GM21619 (cell line): ENCODE measurements around the gene PDE11A.
"Not testable (repeated sequence)": the region's sequence is repeated elsewhere in the genome, so short reads cannot be mapped to it uniquely, and the experiment has no call there.

Source experiments
- ATAC-seq: cut with Tn5 transposase; IDR thresholded peaks from one replicate; pipeline ENCODE4 v1.9.1; 2021; ENCODE audit not compliant: unreplicated experiment

PDE11A gene

DNA sequence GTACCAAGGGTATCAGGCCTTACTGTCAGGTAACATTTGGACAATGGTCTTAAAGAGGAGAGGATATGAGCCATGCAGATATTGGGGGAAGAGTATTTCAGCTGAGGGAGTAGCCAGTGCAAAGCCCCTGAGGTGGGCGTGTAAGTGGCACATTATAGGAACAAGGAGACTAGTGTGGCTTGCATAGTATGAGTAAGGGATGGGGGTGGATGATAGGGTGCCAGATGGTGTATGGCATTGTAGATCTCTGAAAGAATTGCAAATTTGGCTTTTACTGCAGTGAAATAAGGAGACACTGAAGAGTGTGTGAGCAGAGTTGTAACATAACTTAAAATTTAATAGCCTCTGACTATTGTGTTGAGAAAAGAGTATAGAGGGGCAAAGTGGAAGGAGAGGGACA lies 244.0 kb downstream of the PDE11A start:
- no peak for ATAC-seq

DNA sequence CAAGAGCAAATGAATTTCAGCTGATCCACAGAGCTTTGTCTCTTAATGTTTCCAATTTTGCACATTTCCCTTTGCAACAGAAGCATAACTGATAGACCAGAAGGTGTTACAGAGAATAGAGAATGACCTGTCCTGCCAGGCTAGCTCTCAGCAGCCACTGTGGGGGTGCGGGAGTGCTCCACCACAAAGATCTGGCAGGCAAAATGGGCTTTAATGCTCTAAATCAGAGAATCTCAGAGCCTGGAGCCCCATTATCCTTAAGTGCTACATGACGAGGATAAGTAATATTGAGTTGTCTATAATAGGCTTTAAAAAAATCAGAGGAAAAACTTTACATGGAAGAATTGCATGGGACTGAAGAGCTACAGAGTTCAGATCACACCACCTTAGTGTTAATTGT lies 245.7 kb downstream of the PDE11A start:
- ATAC-seq: no peak

DNA sequence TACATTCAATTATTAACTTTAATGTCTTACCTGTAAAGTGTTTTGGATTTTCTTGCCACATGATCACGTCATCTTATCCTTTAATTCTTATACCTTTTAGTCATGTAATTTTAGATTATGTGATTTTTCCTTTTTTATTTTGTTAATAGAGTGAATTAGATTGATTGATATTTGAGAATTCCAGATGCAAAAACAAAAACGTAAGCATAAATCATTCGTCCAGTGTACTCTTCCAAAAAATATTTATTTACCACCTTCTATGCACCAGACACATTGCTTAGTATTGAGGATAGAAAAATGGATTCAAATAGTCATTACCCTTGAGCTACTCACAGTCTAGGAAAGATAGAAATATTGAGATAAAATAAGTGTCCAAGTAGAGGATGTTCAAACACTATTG lies 249.6 kb downstream of the PDE11A start:
- ATAC-seq: no peak

DNA sequence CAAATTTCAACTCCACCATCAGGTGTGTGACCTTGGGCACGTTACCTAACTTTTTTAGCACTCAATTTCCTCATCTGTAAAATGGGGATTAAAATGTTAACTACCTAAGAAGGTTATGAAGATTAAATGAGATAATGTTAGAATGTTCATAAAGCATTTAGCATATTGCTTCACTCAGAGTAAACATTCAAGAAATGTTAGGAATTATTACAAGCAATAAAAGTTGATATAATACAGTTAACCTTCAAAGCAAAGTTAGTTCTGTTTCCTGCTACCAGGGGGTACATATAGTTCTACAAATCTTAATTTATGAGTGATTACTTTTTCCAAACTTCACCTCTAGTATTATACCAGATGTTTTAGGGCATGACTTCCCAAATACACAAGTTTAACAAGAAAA lies 254.2 kb downstream of the PDE11A start:
- no peak for ATAC-seq

DNA sequence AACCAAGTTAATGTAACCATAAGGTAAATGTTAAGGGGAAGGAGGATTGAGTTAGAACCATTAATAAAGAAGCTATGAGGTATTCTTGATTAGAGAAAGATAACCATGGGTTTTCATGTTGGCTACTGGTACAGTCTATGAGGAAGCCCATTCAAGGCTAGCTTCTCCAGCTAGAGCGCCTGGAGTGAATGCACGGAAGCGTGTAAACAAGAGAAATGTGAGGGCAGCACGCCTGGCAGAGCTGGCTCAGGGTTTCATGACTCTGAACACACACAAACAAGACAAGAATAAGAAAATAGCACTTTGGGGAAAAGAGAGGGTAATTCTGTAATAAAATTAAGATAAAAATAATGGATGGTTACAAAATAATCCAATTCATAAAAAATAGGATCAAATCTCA lies 255.3 kb downstream of the PDE11A start:
- no peak for ATAC-seq

DNA sequence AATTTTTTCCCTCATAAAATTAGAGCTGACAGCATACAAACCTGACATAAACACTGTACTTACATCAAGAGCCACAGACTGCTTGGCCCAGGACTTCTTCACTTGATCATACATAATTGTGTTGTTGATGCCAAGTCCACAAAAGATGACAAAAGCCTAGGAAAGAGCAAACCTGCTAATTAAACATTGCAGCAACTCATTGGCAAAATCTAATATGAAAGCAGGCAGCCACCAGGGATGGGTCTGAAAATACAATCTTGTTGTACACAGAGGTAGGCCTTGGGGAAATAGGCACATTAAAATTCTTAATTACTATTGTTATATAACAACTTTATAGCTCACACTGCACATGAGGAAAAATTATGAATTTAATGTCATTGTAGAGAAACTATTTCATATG lies 255.8 kb downstream of the PDE11A start:
- no peak for ATAC-seq

DNA sequence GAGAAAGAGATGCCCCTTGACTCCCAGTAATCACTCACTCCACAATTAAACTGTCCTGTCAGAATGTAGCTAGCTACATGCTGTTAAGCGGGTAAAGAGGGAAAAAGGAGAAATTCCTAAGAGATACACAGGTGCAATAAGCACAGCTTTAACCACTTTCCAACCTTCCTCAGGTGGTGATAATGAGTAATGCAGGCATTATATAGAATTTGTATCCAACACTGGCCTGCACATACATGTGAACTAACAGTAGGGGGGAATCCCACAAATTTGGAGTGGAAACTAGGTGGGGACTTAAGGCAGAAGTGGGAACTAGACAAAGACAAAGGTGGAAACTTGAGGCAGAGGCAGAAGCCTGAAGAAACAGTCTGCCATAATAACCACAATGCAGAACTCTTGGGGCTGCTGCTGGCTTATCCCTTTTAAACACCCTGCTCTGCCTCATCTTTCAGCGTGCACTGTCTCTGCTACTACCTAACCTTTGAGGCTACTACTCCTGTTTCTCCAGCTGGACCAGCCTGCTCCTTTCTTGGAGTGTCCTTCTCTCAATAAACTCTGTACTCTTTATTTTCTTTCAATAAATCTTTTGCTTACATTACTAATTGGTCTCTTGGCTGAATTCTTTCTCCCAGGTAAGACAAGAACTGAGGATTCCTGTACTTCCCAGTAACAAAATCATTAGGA lies 259.7 kb downstream of the PDE11A start:
- no peak for ATAC-seq

DNA sequence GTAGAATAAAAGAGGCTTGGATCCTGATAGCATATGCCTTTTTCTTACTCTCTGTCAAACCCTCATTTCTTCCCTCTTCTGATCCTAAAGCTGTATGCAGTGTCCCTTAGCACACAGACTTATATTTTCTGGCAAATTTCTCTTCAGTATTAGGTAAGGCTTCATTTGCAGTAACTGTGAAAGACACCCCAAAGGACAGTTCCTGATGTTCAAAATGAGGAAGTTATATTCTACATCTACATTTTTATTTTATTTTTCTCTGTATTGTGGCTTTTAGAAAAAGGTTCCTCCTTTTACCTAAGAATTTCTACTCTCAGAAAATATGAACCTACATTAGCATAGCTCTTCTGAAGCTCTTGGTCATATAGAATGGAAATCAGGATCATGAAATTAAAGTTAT lies 261.7 kb downstream of the PDE11A start:
- ATAC-seq: no peak

DNA sequence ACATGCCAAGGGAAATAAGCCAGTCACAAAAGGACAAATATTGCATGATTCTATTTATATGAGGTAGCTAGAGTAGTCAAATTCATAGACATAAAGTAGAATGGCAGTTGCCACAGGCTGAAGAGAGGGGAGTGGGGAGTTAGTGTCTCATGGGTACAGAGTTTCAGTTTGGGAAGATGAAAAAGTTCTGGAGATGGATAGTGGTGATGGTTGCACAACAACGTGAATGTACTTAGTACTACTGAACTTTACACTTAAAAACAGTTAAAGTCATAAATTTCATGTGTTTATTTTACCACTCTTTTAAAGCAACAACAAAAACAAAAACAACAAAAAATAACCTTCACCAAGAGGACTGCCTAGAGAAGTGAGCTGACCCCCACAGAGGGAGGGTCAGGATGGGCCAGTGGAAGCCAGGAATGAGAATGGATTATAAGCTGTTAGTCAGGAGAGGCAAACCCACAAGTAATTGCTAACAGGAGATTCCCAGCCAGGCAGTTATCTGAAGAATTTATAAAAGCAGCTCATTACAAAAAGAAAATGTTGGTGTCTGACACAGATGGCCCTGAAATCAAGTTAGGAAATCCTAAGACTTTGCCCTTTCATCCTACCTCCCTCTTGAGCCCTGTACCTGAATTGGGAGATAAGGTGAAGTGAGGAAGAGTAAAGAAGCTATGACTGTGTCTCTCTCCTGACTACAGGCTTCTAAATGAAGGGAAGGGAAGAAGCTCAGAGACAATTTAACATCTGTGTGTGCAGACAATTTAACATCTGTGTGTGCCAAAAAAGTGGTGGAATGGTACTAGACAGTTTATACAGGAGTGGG lies 263.4 kb downstream of the PDE11A start:
- no peak for ATAC-seq

DNA sequence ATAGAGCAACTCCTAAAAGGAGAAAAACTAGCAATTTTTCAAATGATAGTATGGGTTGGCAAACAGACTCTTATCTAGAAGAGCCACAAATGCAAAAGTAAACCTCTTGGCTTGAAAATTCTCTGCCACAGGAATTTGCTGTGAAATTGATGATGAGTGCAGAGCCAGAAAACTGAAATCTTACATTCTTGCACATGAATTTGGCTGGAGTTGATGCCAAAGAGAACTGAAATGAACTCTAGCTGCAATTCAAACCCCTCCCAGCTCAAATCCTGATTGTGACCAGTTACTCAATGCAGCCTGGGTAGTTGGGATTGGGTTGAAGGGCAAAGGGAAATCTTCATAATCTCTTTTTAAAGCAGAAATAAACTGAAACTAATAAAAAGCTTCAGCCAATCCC lies 266.6 kb downstream of the PDE11A start:
- no peak for ATAC-seq

DNA sequence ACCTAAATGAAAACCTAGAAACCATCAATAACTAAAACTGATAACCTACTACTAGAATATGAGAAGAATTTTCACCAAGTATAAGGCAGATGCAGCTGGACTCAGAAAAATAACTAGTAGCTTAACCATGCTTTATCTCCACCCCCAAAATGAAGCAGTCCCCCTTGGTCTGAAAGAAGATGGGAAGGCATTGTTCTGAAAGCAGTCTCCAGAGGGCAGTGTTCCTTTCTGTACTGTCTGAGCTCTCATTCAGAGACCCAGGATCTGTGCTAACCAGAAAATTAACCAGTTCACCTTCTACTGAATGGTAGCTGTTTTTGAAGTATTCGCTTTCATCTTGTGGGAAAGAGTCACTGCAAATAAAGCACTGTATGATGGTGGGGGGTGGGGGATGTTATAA lies 273.0 kb downstream of the PDE11A start:
- ATAC-seq: no peak

DNA sequence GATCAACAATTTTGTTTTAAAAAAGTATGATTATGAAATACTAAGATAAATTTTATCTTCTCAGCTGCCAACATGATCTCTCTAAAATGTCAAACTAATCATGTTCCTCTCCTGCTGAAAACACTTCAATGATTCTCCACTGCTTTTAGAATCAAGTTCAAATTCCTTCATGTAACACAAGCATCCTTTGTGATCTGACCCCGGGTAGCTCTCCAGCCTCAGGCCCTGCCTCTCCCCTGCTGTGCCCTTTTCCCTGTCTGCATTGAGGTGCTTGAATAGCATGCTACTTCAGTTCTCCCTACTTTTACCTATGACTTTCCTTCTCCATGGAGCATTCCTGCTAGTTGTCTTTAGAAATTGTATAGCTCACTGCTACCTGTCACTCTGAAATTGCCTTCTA lies 274.8 kb downstream of the PDE11A start:
- ATAC-seq: no peak

DNA sequence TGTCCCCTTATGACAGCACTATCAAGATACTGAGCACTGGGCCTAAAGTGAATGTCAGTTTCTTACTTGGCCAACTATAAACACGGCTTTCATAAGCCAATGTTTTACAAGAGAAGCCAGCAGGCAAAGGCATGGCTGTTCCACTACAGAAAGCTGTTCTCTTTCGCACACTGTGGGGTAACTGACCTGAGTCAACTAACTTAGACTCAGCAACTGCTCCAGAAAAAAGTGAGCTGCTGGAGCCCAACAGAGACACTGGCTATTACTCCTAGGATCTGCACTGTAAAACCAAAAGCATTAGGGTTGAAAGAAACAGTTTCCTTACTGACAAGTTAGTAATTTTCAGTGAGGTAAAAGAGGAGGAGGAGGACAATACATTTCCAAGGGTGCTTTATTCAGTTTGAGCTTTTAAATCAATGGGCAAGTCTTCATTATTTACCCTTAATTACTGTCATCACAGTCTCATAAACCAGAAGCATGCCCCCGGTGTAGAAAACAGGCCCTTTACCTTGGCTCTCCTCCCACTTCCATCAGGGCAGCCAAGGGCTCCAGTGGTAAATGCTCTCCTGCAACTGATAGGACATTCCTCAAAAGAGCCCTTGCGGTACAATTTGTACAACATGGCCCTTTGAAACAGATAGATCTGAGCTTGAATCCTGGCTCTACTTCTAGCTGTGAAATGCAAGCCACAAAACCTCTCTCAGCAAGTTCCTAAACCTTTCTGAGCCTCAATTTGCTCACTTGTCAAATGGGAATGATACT lies 275.7 kb downstream of the PDE11A start:
- no peak for ATAC-seq

DNA sequence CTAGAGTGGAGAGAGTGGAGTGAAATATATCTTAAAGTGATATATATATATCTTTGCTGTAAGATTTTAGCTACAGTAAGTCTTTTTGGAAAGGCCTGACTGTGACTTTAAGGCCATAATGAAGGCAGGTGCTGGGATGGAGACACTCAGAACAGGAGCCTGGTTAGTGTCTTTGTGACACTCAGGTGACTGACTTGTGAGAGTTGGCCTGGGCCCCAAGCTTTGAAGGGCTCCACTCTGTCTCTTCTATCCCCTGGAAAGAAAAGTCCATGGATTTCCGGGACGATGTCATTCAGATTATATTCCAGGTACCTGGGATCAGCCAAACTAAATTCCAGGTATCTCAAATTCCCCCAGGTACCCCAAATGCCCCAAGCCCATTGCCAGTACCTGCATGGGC lies 276.6 kb downstream of the PDE11A start:
- no peak for ATAC-seq

DNA sequence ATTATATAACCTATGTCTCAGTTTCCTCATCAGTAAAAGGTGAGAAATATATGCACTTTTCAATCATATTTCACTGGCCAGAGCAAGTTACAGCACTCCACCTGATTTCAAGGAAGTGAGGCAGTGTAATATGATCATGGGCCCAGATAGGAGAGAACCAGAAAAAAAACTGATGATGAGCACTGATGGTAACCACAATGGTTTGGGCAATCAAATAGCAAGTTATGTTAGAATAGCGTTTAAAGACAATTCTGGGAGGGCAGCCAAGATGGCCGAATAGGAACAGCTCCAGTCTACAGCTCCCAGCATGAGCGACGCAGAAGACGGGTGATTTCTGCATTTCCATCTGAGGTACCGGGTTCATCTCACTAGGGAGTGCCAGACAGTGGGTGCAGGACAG lies 287.4 kb downstream of the PDE11A start:
- not testable (repeated sequence) for ATAC-seq

DNA sequence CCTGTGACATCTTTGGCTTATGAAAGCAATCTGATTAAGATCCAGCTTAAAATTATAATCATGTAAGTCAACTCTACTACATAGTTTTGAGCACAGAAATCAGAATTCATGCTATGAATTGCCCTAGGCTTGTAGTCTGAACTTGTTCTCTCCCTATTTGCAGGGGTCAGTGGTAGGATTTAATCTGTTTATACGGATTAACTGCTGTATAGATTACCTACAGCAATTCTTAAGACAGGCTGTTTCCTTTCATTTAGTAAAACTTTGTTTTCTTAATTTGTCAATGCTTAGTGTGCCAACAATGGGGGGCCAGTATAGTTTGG lies 287.9 kb downstream of the PDE11A start:
- no peak for ATAC-seq

DNA sequence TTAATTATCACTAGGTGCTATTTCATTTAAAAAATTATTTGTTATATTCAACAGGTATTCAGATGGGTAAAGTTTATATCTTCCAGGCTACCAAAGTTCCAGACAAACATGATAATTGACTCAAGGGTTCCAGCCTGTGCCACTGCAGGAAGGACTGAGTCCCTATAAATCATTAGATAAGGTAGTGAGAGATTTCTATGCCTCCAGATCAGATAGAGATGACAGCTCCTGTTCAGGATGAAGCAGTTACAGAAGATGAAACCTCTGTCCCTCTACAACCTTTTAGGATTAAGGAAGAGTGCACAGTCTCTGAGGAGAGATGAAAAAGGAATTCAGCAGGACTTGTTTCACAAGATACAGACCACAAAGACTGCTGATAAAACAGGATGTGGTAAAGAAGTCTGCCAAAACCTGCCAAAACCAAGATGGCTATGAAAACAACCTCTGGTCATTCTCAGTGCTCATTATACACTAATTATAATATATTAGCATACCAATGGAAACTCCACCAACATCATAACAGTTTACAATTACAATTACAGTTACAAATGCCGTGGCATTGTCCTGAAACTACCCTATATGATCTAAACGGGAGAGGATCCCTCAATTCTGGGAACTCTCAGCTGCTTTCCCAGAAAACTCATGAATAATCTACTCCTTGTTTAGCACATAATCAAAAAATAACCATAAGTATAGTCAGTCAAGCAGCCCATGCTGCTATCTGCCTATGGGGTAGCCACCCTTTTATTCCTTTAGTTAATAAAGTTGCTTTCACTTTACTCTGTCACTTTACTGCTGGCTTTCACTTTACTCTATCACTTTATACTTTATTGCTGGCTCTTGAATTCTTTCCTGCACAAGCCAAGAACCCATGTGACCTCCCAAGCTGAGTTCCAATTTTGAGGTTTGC lies 288.5 kb downstream of the PDE11A start:
- no peak for ATAC-seq

DNA sequence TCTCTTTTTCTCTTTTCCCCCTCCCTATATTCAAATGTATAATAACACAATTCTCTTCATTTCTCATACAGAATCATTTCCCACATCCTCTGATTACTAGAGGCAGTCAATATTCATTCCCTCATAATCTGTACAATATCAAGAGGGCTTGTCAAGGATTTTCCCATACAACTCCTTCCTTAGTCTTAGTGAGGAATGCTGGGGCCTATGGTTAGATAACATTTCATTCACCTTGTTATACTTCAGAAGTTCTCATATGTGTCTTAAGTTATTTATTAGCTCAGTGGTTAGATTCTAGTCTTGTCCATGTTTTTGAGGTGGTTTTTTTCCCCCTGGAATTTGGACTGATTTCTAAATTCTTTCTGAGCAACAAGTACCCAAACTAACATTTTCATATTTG lies 289.5 kb downstream of the PDE11A start:
- no peak for ATAC-seq

DNA sequence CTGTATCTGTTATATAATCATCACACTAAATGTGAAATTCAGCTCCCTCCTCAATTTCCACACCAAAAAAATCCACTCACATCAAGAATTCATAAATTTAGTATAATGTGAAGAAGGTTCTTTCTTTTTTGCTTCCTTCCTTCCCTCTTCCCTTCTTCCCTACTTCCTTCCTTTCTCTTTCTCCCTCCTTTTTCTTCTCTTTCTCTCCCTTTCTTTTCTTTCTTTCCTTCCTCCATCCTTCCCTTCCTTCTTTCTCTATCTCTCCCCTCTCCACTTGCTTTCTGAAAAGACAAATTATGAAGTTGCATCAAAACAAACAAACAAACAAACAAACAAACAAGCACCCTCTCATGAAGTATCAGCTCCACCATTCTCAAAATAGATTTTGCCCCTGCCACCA lies 290.0 kb downstream of the PDE11A start:
- ATAC-seq: no peak

DNA sequence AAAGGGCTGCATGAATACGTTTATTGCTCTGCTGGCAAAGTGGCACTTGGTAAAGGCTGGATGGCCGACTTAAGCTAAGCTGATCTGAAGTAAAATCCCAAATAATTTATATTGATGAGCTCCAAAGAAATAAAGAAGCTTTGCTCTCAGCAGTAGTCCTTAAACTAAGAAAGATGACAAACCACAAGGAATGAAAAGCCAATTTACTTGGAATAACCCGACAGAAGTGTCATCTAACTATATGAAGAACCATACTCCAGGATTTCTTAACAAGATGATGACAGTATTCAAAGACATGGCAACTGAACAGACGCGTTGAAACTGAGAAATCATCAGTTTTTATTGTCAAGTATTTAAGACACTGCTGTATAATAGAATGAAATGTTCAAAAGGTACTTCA lies 294.1 kb downstream of the PDE11A start:
- no peak for ATAC-seq

DNA sequence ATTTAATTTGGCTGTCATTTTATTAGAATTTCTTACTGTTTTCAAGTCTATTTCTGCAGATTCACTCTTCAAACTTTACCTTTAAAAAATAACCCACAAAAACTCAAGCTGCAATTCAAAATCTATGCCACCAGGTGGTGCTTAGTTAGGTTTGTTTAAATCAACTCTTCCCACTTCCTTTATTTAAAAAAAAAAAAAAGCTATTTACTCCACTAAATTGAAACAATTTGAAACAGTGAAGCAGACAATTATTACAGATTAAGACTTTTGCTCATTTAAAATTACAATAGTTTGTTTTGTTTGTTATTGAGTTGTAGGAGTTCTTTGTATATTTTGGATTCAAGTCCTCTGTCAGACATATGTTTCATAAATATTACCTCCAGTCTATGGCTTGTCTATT lies 300.0 kb downstream of the PDE11A start:
- ATAC-seq: no peak
